HEK293 (cell line): ENCODE measurements around the gene SGMS1.
"Not testable (repeated sequence)": the region's sequence is repeated elsewhere in the genome, so short reads cannot be mapped to it uniquely, and the experiment has no call there.

Source experiments
- ATF2 ChIP-seq: fragments of 450-650 bp; formaldehyde crosslinking; IDR thresholded peaks from 2 replicates; pipeline ENCODE4 v1.5.1; 2016; ENCODE audit warnings: missing biosample characterization, missing genetic modification characterization, low read depth
- KLF16 ChIP-seq: fragments of 450-650 bp; formaldehyde crosslinking; IDR thresholded peaks from 2 replicates; pipeline ENCODE4 v1.5.1; 2017; ENCODE audit warnings: missing biosample characterization, missing genetic modification characterization
- TCF7L2 ChIP-seq: IDR thresholded peaks from 2 replicates; pipeline ENCODE4 v1.6.1; 2011; ENCODE audit warnings: low read depth, mild to moderate bottlenecking, inconsistent platforms, low read length, moderate library complexity, borderline replicate concordance
- YY1 ChIP-seq: fragments of 450-650 bp; formaldehyde crosslinking; IDR thresholded peaks from 2 replicates; pipeline ENCODE4 v1.5.1; 2018; ENCODE audit warnings: missing biosample characterization, missing genetic modification characterization
- ZNF2 ChIP-seq: fragments of 450-650 bp; formaldehyde crosslinking; IDR thresholded peaks from 2 replicates; pipeline ENCODE4 v1.5.1; 2016; ENCODE audit warnings: missing biosample characterization, missing genetic modification characterization
- ZNF274 ChIP-seq, 2 experiments: fragments of 200-500 bp in 1 of 2; fragments of 450-650 bp in 1 of 2; sonication (Bioruptor generic) in 1 of 2; formaldehyde crosslinking in 1 of 2; IDR thresholded peaks; 2 replicates each; pipeline versions ENCODE4 v1.5.1 to v1.6.1; 2014 to 2016; ENCODE audit warnings: borderline replicate concordance in 1 of 2, inconsistent platforms in 1 of 2, low read length in 1 of 2, missing biosample characterization in 1 of 2, missing genetic modification characterization in 1 of 2
- ZNF292 ChIP-seq: fragments of 450-650 bp; formaldehyde crosslinking; IDR thresholded peaks from 2 replicates; pipeline ENCODE4 v1.5.1; 2016; ENCODE audit warnings: low read depth, missing biosample characterization, missing genetic modification characterization, borderline replicate concordance
- ZNF416 ChIP-seq: fragments of 450-650 bp; formaldehyde crosslinking; IDR thresholded peaks from 2 replicates; pipeline ENCODE4 v1.5.1; 2016; ENCODE audit warnings: missing biosample characterization, missing genetic modification characterization
- ZNF768 ChIP-seq: fragments of 450-650 bp; formaldehyde crosslinking; IDR thresholded peaks from 2 replicates; pipeline ENCODE4 v1.5.1; 2018; ENCODE audit warnings: missing biosample characterization, mild to moderate bottlenecking, missing genetic modification characterization
- ZNF785 ChIP-seq: fragments of 450-650 bp; formaldehyde crosslinking; IDR thresholded peaks from 2 replicates; pipeline ENCODE4 v1.5.1; 2016; ENCODE audit warnings: missing biosample characterization, missing genetic modification characterization
- TF ChIP-seq, protein P1 (sequence below): fragments of 450-650 bp; formaldehyde crosslinking; IDR thresholded peaks from 2 replicates; pipeline ENCODE4 v1.5.1; 2016; ENCODE audit warnings: missing biosample characterization, missing genetic modification characterization
- TF ChIP-seq, protein P2 (sequence below): fragments of 450-650 bp; formaldehyde crosslinking; IDR thresholded peaks from 2 replicates; pipeline ENCODE4 v1.5.1; 2016; ENCODE audit warnings: missing biosample characterization, missing genetic modification characterization

GRCh38 chr10:50647350-50647749 lies 23.6 kb upstream of the SGMS1 start:
- not testable (repeated sequence) for TF ChIP-seq ZNF292 (tag by site-specific recombination); ZNF2 (tag by site-specific recombination); ZNF768; YY1 (tag by site-specific recombination); KLF16 (tag by site-specific recombination); ZNF274 (IDR thresholded peaks at IDR 0.05; ENCODE audit: low read length); ZNF274 (tag by site-specific recombination; IDR thresholded peaks at IDR 0.05; ENCODE audit: borderline replicate concordance); ZNF785 (tag by site-specific recombination); ATF2 (tag by site-specific recombination); TCF7L2; ZNF416
- TF ChIP-seq, protein P1, sequence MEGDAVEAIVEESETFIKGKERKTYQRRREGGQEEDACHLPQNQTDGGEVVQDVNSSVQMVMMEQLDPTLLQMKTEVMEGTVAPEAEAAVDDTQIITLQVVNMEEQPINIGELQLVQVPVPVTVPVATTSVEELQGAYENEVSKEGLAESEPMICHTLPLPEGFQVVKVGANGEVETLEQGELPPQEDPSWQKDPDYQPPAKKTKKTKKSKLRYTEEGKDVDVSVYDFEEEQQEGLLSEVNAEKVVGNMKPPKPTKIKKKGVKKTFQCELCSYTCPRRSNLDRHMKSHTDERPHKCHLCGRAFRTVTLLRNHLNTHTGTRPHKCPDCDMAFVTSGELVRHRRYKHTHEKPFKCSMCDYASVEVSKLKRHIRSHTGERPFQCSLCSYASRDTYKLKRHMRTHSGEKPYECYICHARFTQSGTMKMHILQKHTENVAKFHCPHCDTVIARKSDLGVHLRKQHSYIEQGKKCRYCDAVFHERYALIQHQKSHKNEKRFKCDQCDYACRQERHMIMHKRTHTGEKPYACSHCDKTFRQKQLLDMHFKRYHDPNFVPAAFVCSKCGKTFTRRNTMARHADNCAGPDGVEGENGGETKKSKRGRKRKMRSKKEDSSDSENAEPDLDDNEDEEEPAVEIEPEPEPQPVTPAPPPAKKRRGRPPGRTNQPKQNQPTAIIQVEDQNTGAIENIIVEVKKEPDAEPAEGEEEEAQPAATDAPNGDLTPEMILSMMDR, result not testable (repeated sequence)
- TF ChIP-seq, protein P2, sequence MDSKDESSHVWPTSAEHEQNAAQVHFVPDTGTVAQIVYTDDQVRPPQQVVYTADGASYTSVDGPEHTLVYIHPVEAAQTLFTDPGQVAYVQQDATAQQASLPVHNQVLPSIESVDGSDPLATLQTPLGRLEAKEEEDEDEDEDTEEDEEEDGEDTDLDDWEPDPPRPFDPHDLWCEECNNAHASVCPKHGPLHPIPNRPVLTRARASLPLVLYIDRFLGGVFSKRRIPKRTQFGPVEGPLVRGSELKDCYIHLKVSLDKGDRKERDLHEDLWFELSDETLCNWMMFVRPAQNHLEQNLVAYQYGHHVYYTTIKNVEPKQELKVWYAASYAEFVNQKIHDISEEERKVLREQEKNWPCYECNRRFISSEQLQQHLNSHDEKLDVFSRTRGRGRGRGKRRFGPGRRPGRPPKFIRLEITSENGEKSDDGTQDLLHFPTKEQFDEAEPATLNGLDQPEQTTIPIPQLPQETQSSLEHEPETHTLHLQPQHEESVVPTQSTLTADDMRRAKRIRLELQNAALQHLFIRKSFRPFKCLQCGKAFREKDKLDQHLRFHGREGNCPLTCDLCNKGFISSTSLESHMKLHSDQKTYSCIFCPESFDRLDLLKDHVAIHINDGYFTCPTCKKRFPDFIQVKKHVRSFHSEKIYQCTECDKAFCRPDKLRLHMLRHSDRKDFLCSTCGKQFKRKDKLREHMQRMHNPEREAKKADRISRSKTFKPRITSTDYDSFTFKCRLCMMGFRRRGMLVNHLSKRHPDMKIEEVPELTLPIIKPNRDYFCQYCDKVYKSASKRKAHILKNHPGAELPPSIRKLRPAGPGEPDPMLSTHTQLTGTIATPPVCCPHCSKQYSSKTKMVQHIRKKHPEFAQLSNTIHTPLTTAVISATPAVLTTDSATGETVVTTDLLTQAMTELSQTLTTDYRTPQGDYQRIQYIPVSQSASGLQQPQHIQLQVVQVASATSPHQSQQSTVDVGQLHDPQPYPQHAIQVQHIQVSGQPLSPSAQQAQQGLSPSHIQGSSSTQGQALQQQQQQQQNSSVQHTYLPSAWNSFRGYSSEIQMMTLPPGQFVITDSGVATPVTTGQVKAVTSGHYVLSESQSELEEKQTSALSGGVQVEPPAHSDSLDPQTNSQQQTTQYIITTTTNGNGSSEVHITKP, result not testable (repeated sequence)
